Dermis blood vessel endothelial cell (primary cell): ENCODE results near the gene MEOX1. TPM values are rescaled to one million over a fixed set of nuclear protein-coding genes. Genes with fewer than 3 reads are reported as not detected.

Experiments used
- total RNA-seq: library from RNA; depleted of rRNA; stranded (reverse); fragments of >200 nt; gene quantifications from 2 replicates; pipeline ENCODE4 v1.2.3, GENCODE V29; 2014

Gene MEOX1
- total RNA-seq, 1 donor from 2014 or later = 1.4 TPM

Other genes starting within 250 kb of the MEOX1 start
- gene DHX8, start 177.9 kb downstream of the MEOX1 start, total RNA-seq = 44.2 and 62.2 TPM in 2 replicates
- 3.2 and 13.5 TPM in 2 replicates for gene ETV4, start 115.6 kb downstream of the MEOX1 start, total RNA-seq
- 0.05 TPM in 1 of 2 replicates, not detected in the other for gene SOST, start 96.9 kb upstream of the MEOX1 start, total RNA-seq
- gene DUSP3, start 117.1 kb upstream of the MEOX1 start, total RNA-seq = 73.0 and 73.5 TPM in 2 replicates
- not detected in 2 replicates for gene CFAP97D1, start 118.5 kb upstream of the MEOX1 start, total RNA-seq
- 3.0 and 4.9 TPM in 2 replicates for gene MPP3, start 171.2 kb upstream of the MEOX1 start, total RNA-seq
- gene CD300LG, start 185.3 kb upstream of the MEOX1 start, total RNA-seq = 0.05 and 0.34 TPM in 2 replicates
- gene MPP2, start 245.6 kb upstream of the MEOX1 start, total RNA-seq = 0.34 and 0.84 TPM in 2 replicates